Lower lobe of right lung (tissue), 2 donors: ENCODE data around the gene EPHA6. TPM values are rescaled to one million over a fixed set of nuclear protein-coding genes. Genes with fewer than 3 reads are reported as not detected.
"Not testable (repeated sequence)": the region's sequence is repeated elsewhere in the genome, so short reads cannot be mapped to it uniquely, and the experiment has no call there.

Source experiments
- ATAC-seq, 2 donors: fragments of 200-7000 bp; cut with Tn5 transposase; one replicate each; pipeline ENCODE4 v1.9.1; 2020 to 2022; ENCODE audit warnings: mild to moderate bottlenecking in 2 of 2, moderate library complexity in 2 of 2
- DNase-seq: peaks from one replicate; pipeline ENCODE4 v3.0.0-alpha.2; 2020
- H3K27ac ChIP-seq: fragments of 200-600 bp; one replicate; pipeline ENCODE4 v1.8.0; 2022
- H3K27me3 ChIP-seq: fragments of 200-600 bp; one replicate; pipeline ENCODE4 v1.8.0; 2022; ENCODE audit warnings: low read depth
- H3K36me3 ChIP-seq: fragments of 200-600 bp; one replicate; pipeline ENCODE4 v1.8.0; 2022; ENCODE audit warnings: mild to moderate bottlenecking
- H3K4me1 ChIP-seq: fragments of 200-600 bp; one replicate; pipeline ENCODE4 v1.8.0; 2022
- H3K4me3 ChIP-seq: fragments of 200-600 bp; one replicate; pipeline ENCODE4 v1.8.0; 2022; ENCODE audit warnings: mild to moderate bottlenecking
- H3K9me3 ChIP-seq: fragments of 200-600 bp; one replicate; pipeline ENCODE4 v1.8.0; 2022
- intact Hi-C: fragments of 100-400 bp; cut with DNase I; formaldehyde crosslinking; loops from one replicate; pipeline ENCODE4 v1.11.0; 2022
- total RNA-seq: library from RNA; stranded (reverse); fragmentation: NEBNext Ultra II Directional; extraction: Animal tissue kit (Norgen Biotek cat#: 25700); gene quantifications from one replicate; pipeline ENCODE4 v1.2.1, GENCODE V29; 2021
- TF ChIP-seq, protein P1 (sequence below): fragments of 200-600 bp; IDR thresholded peaks from one replicate; pipeline ENCODE4 v1.8.0; 2022; ENCODE audit warnings: antibody characterized with exemption, mild to moderate bottlenecking
- donor health status: DM: no; HTN: yes; CAD: no; lungs with severe emphysema.

The EPHA6 gene
- total RNA-seq, 1 donor from 2014 or later, result 0.53 TPM

DNA sequence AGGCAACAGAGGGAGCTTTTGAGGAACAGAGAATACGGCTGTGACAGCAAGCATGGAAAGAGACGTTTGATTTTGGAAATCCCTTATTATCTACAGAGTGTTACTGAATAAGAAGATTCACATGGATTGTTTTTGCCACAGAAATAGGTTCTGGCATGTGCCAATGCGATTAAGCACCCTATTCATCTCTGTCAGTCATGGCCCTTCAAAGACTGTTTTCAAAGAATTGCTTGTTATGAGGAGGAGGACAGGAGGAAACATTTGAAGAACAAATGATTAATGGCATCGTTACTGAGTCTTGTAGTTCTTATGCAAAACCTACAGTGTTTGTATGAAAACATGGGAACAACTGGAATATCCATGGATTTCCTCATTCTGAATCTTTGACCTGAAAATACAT is 86.2 kb downstream of the EPHA6 start:
- ATAC-seq, result no peak
- TF ChIP-seq, protein P1, sequence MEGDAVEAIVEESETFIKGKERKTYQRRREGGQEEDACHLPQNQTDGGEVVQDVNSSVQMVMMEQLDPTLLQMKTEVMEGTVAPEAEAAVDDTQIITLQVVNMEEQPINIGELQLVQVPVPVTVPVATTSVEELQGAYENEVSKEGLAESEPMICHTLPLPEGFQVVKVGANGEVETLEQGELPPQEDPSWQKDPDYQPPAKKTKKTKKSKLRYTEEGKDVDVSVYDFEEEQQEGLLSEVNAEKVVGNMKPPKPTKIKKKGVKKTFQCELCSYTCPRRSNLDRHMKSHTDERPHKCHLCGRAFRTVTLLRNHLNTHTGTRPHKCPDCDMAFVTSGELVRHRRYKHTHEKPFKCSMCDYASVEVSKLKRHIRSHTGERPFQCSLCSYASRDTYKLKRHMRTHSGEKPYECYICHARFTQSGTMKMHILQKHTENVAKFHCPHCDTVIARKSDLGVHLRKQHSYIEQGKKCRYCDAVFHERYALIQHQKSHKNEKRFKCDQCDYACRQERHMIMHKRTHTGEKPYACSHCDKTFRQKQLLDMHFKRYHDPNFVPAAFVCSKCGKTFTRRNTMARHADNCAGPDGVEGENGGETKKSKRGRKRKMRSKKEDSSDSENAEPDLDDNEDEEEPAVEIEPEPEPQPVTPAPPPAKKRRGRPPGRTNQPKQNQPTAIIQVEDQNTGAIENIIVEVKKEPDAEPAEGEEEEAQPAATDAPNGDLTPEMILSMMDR, result no peak
- no peaks in the 10 kb centered on the region for H3K27me3 ChIP-seq
- no peak for DNase-seq
- no peak overlapping the region for H3K27ac ChIP-seq
- no peaks in the 10 kb centered on the region for H3K36me3 ChIP-seq
- no peak overlapping the region for H3K4me3 ChIP-seq
- H3K4me1 ChIP-seq, result no peaks in the 10 kb centered on the region
- intact Hi-C loops, result no loop called here
- no peaks in the 10 kb centered on the region for H3K9me3 ChIP-seq

DNA sequence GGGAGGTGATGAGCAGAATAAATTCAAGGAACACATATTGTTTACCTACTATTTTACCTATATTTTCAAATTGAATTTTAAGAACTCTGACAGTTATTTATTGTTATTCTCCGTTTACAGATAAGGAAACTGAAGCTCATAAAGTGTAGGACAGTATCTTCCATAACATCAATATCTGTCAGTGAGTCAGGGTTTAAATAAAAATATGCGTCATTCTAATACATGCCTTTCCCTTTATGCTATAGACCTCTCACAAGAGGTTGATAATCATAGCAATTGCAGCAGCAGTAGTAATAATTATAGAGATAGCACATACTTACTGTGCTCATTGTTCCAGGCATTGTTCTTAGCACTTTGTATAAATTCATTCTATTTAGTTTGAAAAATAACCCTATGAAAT is 101.1 kb downstream of the EPHA6 start:
- DNase-seq, result no peak
- no peak for ATAC-seq
- H3K36me3 ChIP-seq, result no peaks in the 10 kb centered on the region
- no peaks in the 10 kb centered on the region for H3K4me1 ChIP-seq
- TF ChIP-seq, protein P1, result no peak
- H3K27me3 ChIP-seq, result no peaks in the 10 kb centered on the region
- H3K9me3 ChIP-seq, result no peaks in the 10 kb centered on the region
- H3K4me3 ChIP-seq, result no peak overlapping the region
- no peak overlapping the region for H3K27ac ChIP-seq
- intact Hi-C loops, result no loop called here

DNA sequence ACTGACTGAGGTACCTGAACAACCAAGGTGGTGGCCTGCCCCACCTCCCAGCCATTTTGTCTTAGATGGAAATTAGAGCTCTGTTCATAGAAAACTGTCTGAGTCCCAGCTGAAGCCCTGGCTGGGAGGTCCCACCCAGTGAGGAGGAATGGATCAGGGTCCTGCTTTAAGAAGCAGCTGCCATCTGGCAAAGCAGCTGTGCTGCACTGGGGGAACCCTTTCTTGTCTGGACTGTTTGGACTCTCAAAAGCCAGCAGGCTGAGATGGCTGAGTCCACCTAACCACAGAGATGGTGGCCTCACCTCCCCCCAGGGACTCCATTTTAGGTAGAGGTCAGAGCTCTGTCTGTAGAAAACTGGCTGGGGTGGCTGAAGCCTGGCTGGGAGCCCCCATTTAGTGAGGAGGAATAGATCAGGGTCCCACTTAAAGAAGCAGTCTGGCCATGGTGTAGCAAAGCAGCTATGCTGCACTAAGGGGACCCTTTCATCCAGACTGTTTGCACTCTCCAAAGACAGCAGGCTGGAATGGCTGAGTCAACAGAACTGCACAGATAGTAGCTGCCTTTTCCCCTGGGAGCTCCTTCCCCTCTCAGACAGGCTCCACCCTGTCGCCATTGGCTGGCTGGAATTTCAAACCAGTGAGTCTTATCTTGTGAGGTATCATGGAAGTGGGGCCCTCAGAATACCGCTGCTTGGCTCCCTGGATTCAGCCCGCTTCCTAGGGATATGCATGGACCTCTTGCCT is 116.9 kb downstream of the EPHA6 start:
- DNase-seq, result no peak
- no peaks in the 10 kb centered on the region for H3K4me1 ChIP-seq
- H3K4me3 ChIP-seq, result no peak overlapping the region
- no peak overlapping the region for H3K27ac ChIP-seq
- no peaks in the 10 kb centered on the region for H3K36me3 ChIP-seq
- ATAC-seq, result peak in 1 of 2 donors; percentile 27
- TF ChIP-seq, protein P1, result no peak
- H3K9me3 ChIP-seq, result peaks cover 34% of the 10 kb centered on the region
- no peaks in the 10 kb centered on the region for H3K27me3 ChIP-seq
- intact Hi-C loops, result no loop called here

DNA sequence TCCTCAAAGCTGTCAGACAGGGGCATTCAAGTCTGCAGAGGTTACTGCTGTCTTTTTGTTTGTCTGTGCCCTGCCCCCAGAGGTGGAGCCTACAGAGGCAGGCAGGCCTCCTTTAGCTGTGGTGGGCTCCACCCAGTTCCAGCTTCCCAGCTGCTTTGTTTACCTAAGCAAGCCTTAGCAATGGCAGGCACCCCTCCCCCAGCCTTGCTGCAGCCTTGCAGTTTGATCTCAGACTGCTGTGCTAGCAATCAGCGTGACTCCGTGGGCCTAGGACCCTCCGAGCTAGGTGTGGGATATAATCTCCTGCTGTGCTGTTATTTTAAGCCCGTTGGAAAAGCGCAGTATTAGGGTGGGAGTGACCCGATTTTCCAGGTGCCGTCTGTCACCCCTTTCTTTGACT is 127.7 kb downstream of the EPHA6 start:
- H3K4me3 ChIP-seq, intact Hi-C loops, H3K27me3 ChIP-seq, H3K27ac ChIP-seq, DNase-seq, H3K36me3 ChIP-seq, H3K4me1 ChIP-seq, ATAC-seq, H3K9me3 ChIP-seq: not testable (repeated sequence)

DNA sequence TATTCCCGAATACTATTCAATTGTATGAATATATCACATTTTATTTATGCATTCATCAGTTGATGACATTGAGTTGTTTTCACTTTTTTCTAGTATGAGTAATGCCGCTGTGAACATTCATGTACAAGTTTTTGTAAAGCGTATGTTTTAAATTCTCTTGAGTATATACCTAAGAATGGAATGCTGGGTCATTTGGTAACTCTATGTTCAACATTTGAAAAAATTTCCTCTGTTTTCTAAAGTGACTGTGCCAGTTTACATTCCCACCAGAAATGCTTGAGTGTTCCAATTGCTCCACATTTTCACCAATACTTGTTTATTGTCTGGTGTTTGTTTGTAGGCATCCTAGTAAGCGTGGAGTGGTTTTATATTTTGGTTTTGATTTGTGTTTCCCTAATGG is 144.5 kb downstream of the EPHA6 start:
- Histone ChIP-seq H3K4me1 (no peaks in the 10 kb centered on the region), H3K9me3 (no peaks in the 10 kb centered on the region), H3K4me3 (no peak overlapping the region), H3K27ac (no peak overlapping the region), H3K36me3 (no peaks in the 10 kb centered on the region), H3K27me3 (no peaks in the 10 kb centered on the region)
- TF ChIP-seq, protein P1, result no peak
- intact Hi-C loops, result no loop called here
- no peak for ATAC-seq
- DNase-seq, result no peak

DNA sequence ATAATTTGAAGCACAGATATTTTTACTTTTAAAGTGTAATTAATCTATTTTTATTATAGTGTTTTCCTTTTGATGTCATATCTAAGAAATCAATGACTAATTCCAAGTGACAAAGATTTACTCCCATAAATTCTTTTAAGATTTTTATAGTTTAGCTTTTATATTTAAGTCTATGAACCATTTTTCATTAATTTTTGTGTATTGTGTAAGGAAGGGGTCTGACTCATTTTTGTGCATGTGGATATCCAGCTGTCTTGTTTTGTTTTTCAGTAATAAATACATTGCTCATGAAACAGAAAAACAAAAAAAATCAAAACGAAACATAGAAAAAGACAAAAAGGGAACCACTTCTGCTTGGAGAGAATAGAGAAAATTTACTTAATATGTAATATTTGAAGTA is 145.1 kb downstream of the EPHA6 start:
- Histone ChIP-seq H3K27ac (no peak overlapping the region), H3K4me1 (no peaks in the 10 kb centered on the region), H3K4me3 (no peak overlapping the region), H3K36me3 (no peaks in the 10 kb centered on the region), H3K27me3 (no peaks in the 10 kb centered on the region), H3K9me3 (no peaks in the 10 kb centered on the region)
- DNase-seq (no peak), ATAC-seq (no peak)
- TF ChIP-seq, protein P1, result no peak
- intact Hi-C loops, result no loop called here
